ENCODE results near the gene NR2F1. TPM values are rescaled to one million over a fixed set of nuclear protein-coding genes. Genes with fewer than 3 reads are reported as not detected.

NR2F1 gene
- total RNA-seq, 1 experiment from 2014 or later = 1.4 TPM

GRCh38 chr5:93576994-93577853 is 5.8 kb upstream of the NR2F1 start:
- TF ChIP-seq CTCF (IDR thresholded peaks at IDR 0.05; ENCODE audit: unreplicated experiment) = no peak
- intact Hi-C loops (cut with micrococcal nuclease) = no loop called here
- CTCF ChIA-PET = interaction anchor here (0.9 kb wide), 1 partner anchor 223 kb away, joined by 3 read pairs; no protein-coding TSS in a partner anchor
- H3K9me3 Mint-ChIP-seq (ENCODE audit: unreplicated experiment) = no peaks in the 10 kb centered on the region
- H3K4me1 Mint-ChIP-seq (ENCODE audit: insufficient read depth, unreplicated experiment) = peaks cover 6% of the 10 kb centered on the region
- no peaks in the 10 kb centered on the region for H3K27me3 Mint-ChIP-seq (ENCODE audit: insufficient read depth, unreplicated experiment)
- H3K27ac Mint-ChIP-seq (ENCODE audit: low read depth, unreplicated experiment) = no peak overlapping the region
- POLR2A ChIA-PET = interaction anchor here (0.7 kb wide), 1 partner anchor 678 kb away, joined by 3 read pairs; no protein-coding TSS in a partner anchor
- no TSS peak for BruUV-seq (replicated peaks)
- no peak for DNase-seq (ENCODE audit: unreplicated experiment)
- H3K4me3 Mint-ChIP-seq (ENCODE audit: unreplicated experiment) = no peak overlapping the region
- H3K36me3 Mint-ChIP-seq (ENCODE audit: insufficient read depth, unreplicated experiment) = no peaks in the 10 kb centered on the region

DNA sequence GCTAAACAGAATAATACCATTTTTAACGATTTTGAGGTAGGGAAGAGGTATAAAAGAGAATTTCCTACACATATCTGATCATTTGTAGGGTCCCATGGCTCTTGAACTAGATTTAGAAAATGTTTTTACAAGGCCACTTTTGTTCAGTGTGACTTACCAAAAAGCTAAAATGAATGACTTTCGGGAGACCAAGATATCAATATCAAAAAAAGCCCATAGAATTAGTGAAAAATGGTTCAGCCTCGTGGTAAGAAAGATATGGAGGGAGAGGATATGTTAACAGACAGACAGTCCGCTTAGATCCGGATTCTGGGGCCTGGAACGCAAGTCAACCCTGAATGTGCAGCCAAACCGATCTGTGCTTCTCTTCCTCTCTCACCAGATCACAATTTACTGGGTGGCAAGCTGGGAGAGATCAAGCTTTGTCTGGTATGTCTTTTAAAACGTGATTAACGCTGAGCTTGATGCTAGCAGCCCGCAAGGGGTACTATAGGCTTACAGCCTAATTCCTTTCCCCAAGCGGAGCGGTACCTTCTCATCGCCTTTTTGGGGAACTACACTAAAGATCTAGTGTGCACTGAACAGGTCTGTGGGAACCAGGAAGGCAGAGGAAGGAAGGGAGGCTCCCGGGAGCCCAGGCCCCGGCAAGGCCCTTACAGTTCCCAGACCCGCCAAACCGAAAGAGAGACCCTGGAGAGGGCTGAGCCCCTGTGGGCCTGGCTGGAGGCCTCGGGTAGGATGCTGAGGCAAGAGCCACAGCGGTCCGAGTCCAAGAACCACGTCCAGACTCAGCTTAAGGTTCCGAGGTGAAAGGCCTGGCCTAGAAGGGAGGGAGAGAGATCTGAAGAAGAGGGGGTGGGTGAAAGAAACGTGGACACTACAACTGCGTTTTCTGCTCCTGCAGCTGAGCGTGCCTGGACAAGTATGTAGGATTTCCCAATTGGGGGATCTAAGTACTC is 4.9 kb upstream of the NR2F1 start:
- ChIA-PET POLR2A (interaction anchor here (0.7 kb wide), 1 partner anchor 679 kb away, joined by 3 read pairs; no protein-coding TSS in a partner anchor), CTCF (interaction anchor here (0.6 to 1.0 kb wide), 3 partner anchors 10 to 222 kb away, joined by 3 read pairs; no protein-coding TSS in a partner anchor)
- DNase-seq (ENCODE audit: unreplicated experiment) = no peak
- H3K9me3 Mint-ChIP-seq (ENCODE audit: unreplicated experiment) = no peaks in the 10 kb centered on the region
- no peak for TF ChIP-seq CTCF (IDR thresholded peaks at IDR 0.05; ENCODE audit: unreplicated experiment)
- H3K36me3 Mint-ChIP-seq (ENCODE audit: insufficient read depth, unreplicated experiment) = no peaks in the 10 kb centered on the region
- BruUV-seq (replicated peaks) = no TSS peak
- no peak overlapping the region for H3K27ac Mint-ChIP-seq (ENCODE audit: low read depth, unreplicated experiment)
- H3K4me3 Mint-ChIP-seq (ENCODE audit: unreplicated experiment) = no peak overlapping the region
- H3K4me1 Mint-ChIP-seq (ENCODE audit: insufficient read depth, unreplicated experiment) = peaks cover 6% of the 10 kb centered on the region
- intact Hi-C loops (cut with micrococcal nuclease) = no loop called here
- no peaks in the 10 kb centered on the region for H3K27me3 Mint-ChIP-seq (ENCODE audit: insufficient read depth, unreplicated experiment)

GRCh38 chr5:93578813-93579691 is 4.0 kb upstream of the NR2F1 start:
- intact Hi-C loops (cut with micrococcal nuclease) = no loop called here
- no peak overlapping the region for H3K4me3 Mint-ChIP-seq (ENCODE audit: unreplicated experiment)
- H3K4me1 Mint-ChIP-seq (ENCODE audit: insufficient read depth, unreplicated experiment) = peaks cover 6% of the 10 kb centered on the region
- DNase-seq (ENCODE audit: unreplicated experiment) = no peak
- H3K27ac Mint-ChIP-seq (ENCODE audit: low read depth, unreplicated experiment) = no peak overlapping the region
- no peaks in the 10 kb centered on the region for H3K9me3 Mint-ChIP-seq (ENCODE audit: unreplicated experiment)
- no peaks in the 10 kb centered on the region for H3K27me3 Mint-ChIP-seq (ENCODE audit: insufficient read depth, unreplicated experiment)
- ChIA-PET CTCF (interaction anchor here (0.6 to 1.0 kb wide), 2 partner anchors 27 to 670 kb away, joined by 3 read pairs; no protein-coding TSS in a partner anchor), POLR2A (no interaction called here)
- TF ChIP-seq CTCF (IDR thresholded peaks at IDR 0.05; ENCODE audit: unreplicated experiment) = no peak
- BruUV-seq (replicated peaks) = no TSS peak
- H3K36me3 Mint-ChIP-seq (ENCODE audit: insufficient read depth, unreplicated experiment) = no peaks in the 10 kb centered on the region
